NCI-H226 (cell line): ENCODE data around the gene SP7.
"Not testable (repeated sequence)": the region's sequence is repeated elsewhere in the genome, so short reads cannot be mapped to it uniquely, and the experiment has no call there.

Experiments
- DNase-seq: peaks from one replicate; pipeline ENCODE4 v3.0.0-alpha.2; 2015

The SP7 gene

GRCh38 chr12:53336181-53336681 lies at the start of gene SP7:
SP7 (minus strand) TSS chr12:53336354; CDS start chr12:53335646, 708 bp downstream.
- DNase-seq, result no peak

- no peak for DNase-seq
Measured at GRCh38 chr12:53383258-53383657, 47.1 kb upstream of the SP7 start.

- DNase-seq, result peak; percentile 65
Measured at GRCh38 chr12:53381731-53382630, 45.8 kb upstream of the SP7 start.

- DNase-seq, result peak; percentile 31
Measured at GRCh38 chr12:53380794-53381730, 44.9 kb upstream of the SP7 start.

- DNase-seq, result peak; percentile 90
Measured at GRCh38 chr12:53380104-53380793, 44.1 kb upstream of the SP7 start, which contains the start of gene SP1. SP1 (plus strand) TSS chr12:53380176; CDS start chr12:53380292, 116 bp downstream.

GRCh38 chr12:53379389-53380103 lies 43.4 kb upstream of the SP7 start:
- DNase-seq, result peak; percentile 100

GRCh38 chr12:53378724-53379388 lies 42.7 kb upstream of the SP7 start:
- no peak for DNase-seq

GRCh38 chr12:53378222-53378621 lies 42.1 kb upstream of the SP7 start:
- DNase-seq, result no peak

GRCh38 chr12:53376747-53377146 lies 40.6 kb upstream of the SP7 start:
- DNase-seq, result no peak

- DNase-seq, result not testable (repeated sequence)
Measured at GRCh38 chr12:53374277-53374676, 38.1 kb upstream of the SP7 start.

- DNase-seq, result not testable (repeated sequence)
Measured at GRCh38 chr12:53373554-53374133, 37.5 kb upstream of the SP7 start.

GRCh38 chr12:53365245-53365904 lies 29.2 kb upstream of the SP7 start:
- peak; percentile 59 for DNase-seq

- DNase-seq, result not testable (repeated sequence)
Measured at GRCh38 chr12:53361638-53362037, 25.5 kb upstream of the SP7 start.

GRCh38 chr12:53358836-53359419 lies 22.8 kb upstream of the SP7 start:
- no peak for DNase-seq

GRCh38 chr12:53355121-53355520 lies 19.0 kb upstream of the SP7 start:
- DNase-seq, result no peak

GRCh38 chr12:53353257-53353655 lies 17.1 kb upstream of the SP7 start:
- no peak for DNase-seq

- DNase-seq, result peak; percentile 68
Measured at GRCh38 chr12:53352331-53353256, 16.4 kb upstream of the SP7 start.

- no peak for DNase-seq
Measured at GRCh38 chr12:53347905-53348304, 11.8 kb upstream of the SP7 start.

- DNase-seq, result no peak
Measured at GRCh38 chr12:53346491-53346890, 10.3 kb upstream of the SP7 start.
